Caco-2 (cell line): ENCODE results near the gene OR13J1. TPM values are rescaled to one million over a fixed set of nuclear protein-coding genes. Genes with fewer than 3 reads are reported as not detected.

Experiments used
- BruUV-seq: library from RNA; stranded (reverse); fragments of 400-500 nt; replicated peaks from 2 replicates; lab custom pipeline; 2021; lab: Mats Ljungman, UMichigan
- CTCF ChIA-PET: fragments of 300-600 bp; sonication (Branson Sonifier 250); formaldehyde crosslinking; loops from one replicate; lab custom pipeline; 2022; ENCODE audit warnings: antibody characterized with exemption; lab: Charles Lee
- POLR2A ChIA-PET: fragments of 300-600 bp; sonication (Branson Sonifier 250); formaldehyde crosslinking; loops from one replicate; lab custom pipeline; 2022; ENCODE audit warnings: antibody characterized with exemption; lab: Charles Lee
- DNase-seq, 2 experiments: peaks; one replicate each; pipeline versions ENCODE4 v3.0.0 to v3.0.0-alpha.2; 2020 to 2022
- H3K27me3 ChIP-seq: replicated peaks from 2 replicates; pipeline ENCODE4 v1.6.0; 2011; ENCODE audit warnings: low read length; ENCODE audit not compliant: control insufficient read depth, insufficient read depth
- H3K36me3 ChIP-seq: 2 replicates; pipeline ENCODE4 v1.5.1; 2011; ENCODE audit warnings: low read length; ENCODE audit not compliant: control insufficient read depth, insufficient read depth
- H3K4me1 ChIP-seq: fragments of 250-450 bp; sonication (Bioruptor Pico); 2 replicates; pipeline ENCODE4 v1.5.1; 2020; ENCODE audit warnings: mild to moderate bottlenecking
- H3K4me3 ChIP-seq: 2 replicates; pipeline ENCODE4 v1.5.1; 2011; ENCODE audit warnings: low read depth, mild to moderate bottlenecking, control low read depth, low read length
- H3K9me3 ChIP-seq: fragments of 250-450 bp; sonication (Bioruptor Pico); 2 replicates; pipeline ENCODE4 v1.5.1; 2020; ENCODE audit warnings: mild to moderate bottlenecking, moderate library complexity
- H3K27ac Mint-ChIP-seq: one replicate; pipeline ENCODE4 v1.8.0; 2022; ENCODE audit warnings: mixed read lengths; ENCODE audit not compliant: unreplicated experiment
- H3K27me3 Mint-ChIP-seq: one replicate; pipeline ENCODE4 v1.8.0; 2022; ENCODE audit warnings: mixed read lengths; ENCODE audit not compliant: insufficient read depth, unreplicated experiment
- H3K36me3 Mint-ChIP-seq: one replicate; pipeline ENCODE4 v1.8.0; 2022; ENCODE audit warnings: mild to moderate bottlenecking, mixed read lengths; ENCODE audit not compliant: insufficient read depth, unreplicated experiment
- H3K4me1 Mint-ChIP-seq: one replicate; pipeline ENCODE4 v1.8.0; 2022; ENCODE audit warnings: low read depth, mixed read lengths; ENCODE audit not compliant: unreplicated experiment
- H3K4me3 Mint-ChIP-seq: one replicate; pipeline ENCODE4 v1.8.0; 2022; ENCODE audit warnings: mild to moderate bottlenecking, moderate library complexity, mixed read lengths; ENCODE audit not compliant: unreplicated experiment
- H3K9me3 Mint-ChIP-seq: one replicate; pipeline ENCODE4 v1.8.0; 2022; ENCODE audit warnings: mixed read lengths; ENCODE audit not compliant: unreplicated experiment
- CTCF ChIP-seq, 2 experiments: fragments of 200-600 bp in 1 of 2; IDR thresholded peaks; 1 replicate in 1 of 2; 2 replicates in 1 of 2; pipeline versions ENCODE4 v1.5.1 to v1.8.0; 2011 to 2022; ENCODE audit warnings: antibody characterized with exemption in 1 of 2, control low read depth in 1 of 2, inconsistent platforms in 1 of 2, low read depth in 1 of 2, low read length in 1 of 2, mild to moderate bottlenecking in 1 of 2, moderate library complexity in 1 of 2; ENCODE audit not compliant: insufficient read depth in 1 of 2, severe bottlenecking in 1 of 2, unreplicated experiment in 1 of 2
- intact Hi-C: fragments of 100-400 bp; cut with micrococcal nuclease; formaldehyde crosslinking; loops from one replicate; pipeline ENCODE4 v1.10.0; 2022; ENCODE audit not compliant: unreplicated experiment
- total RNA-seq: library from RNA; stranded (reverse); gene quantifications from 2 replicates; pipeline ENCODE4 v1.2.3, GENCODE V29; 2022

OR13J1 gene
- total RNA-seq, 1 experiment from 2014 or later = not detected

GRCh38 chr9:35906923-35907699, 36.9 kb upstream of the OR13J1 start:
- no peaks in the 10 kb centered on the region for H3K9me3 ChIP-seq
- no peaks in the 10 kb centered on the region for H3K27me3 ChIP-seq
- H3K4me3 ChIP-seq = no peak overlapping the region
- Mint-ChIP-seq H3K36me3 (no peaks in the 10 kb centered on the region), H3K4me1 (peaks cover 10% of the 10 kb centered on the region), H3K4me3 (no peak overlapping the region), H3K27ac (peak overlapping the region; percentile 9), H3K9me3 (no peaks in the 10 kb centered on the region), H3K27me3 (no peaks in the 10 kb centered on the region)
- intact Hi-C loops = loop anchor here (2.0 kb wide), 1 partner anchor 38 kb away; no protein-coding TSS in a partner anchor
- H3K4me1 ChIP-seq = peaks cover 34% of the 10 kb centered on the region
- ChIA-PET CTCF (no interaction called here), POLR2A (no interaction called here)
- no peak for DNase-seq
- TF ChIP-seq CTCF (IDR thresholded peaks at IDR 0.05; ENCODE audit: insufficient read depth in 1 of 2, low read depth in 1 of 2, low read length in 1 of 2, severe bottlenecking in 1 of 2, unreplicated experiment in 1 of 2) = no peak
- BruUV-seq = no TSS peak
- H3K36me3 ChIP-seq = no peaks in the 10 kb centered on the region

- CTCF ChIA-PET = interaction anchor here (1.0 to 1.7 kb wide), 3 partner anchors 40 to 80 kb away, joined by 3 to 6 read pairs (median 4); no protein-coding TSS in a partner anchor
- Mint-ChIP-seq H3K4me1 (peaks cover 11% of the 10 kb centered on the region), H3K27me3 (no peaks in the 10 kb centered on the region), H3K27ac (peak within 1 kb of the TSS; percentile 59), H3K4me3 (no peak within 1 kb of the TSS), H3K36me3 (no peaks in the 10 kb centered on the region), H3K9me3 (no peaks in the 10 kb centered on the region)
- POLR2A ChIA-PET = no interaction called here
- H3K4me1 ChIP-seq = peaks cover 34% of the 10 kb centered on the region
- H3K36me3 ChIP-seq = no peaks in the 10 kb centered on the region
- H3K9me3 ChIP-seq = no peaks in the 10 kb centered on the region
- H3K4me3 ChIP-seq = no peak within 1 kb of the TSS
- no peak for TF ChIP-seq CTCF (IDR thresholded peaks at IDR 0.05; ENCODE audit: insufficient read depth in 1 of 2, low read depth in 1 of 2, low read length in 1 of 2, severe bottlenecking in 1 of 2, unreplicated experiment in 1 of 2)
- BruUV-seq = no TSS peak
- intact Hi-C loops = loop anchor here (2.0 kb wide), 1 partner anchor 39 kb away; no protein-coding TSS in a partner anchor
- DNase-seq = peak; percentile 24 to 76
- no peaks in the 10 kb centered on the region for H3K27me3 ChIP-seq
These were observed 35.9 kb upstream of the OR13J1 start, which contains the start of gene HRCT1 for GRCh38 chr9:35905912-35906679. Gene HRCT1, plus strand, starts transcription at chr9:35906202. Its CDS starts 86 bp downstream, at chr9:35906288.

GRCh38 chr9:35905051-35905781, 35.0 kb upstream of the OR13J1 start:
- peaks cover 34% of the 10 kb centered on the region for H3K4me1 ChIP-seq
- Mint-ChIP-seq H3K9me3 (no peaks in the 10 kb centered on the region), H3K27ac (no peak overlapping the region), H3K4me1 (peaks cover 11% of the 10 kb centered on the region), H3K27me3 (peaks cover 3% of the 10 kb centered on the region), H3K4me3 (no peak overlapping the region), H3K36me3 (no peaks in the 10 kb centered on the region)
- ChIA-PET POLR2A (no interaction called here), CTCF (interaction anchor here (1.0 to 1.7 kb wide), 3 partner anchors 41 to 79 kb away, joined by 3 to 6 read pairs (median 4); no protein-coding TSS in a partner anchor)
- DNase-seq = no peak
- intact Hi-C loops = no loop called here
- no peaks in the 10 kb centered on the region for H3K27me3 ChIP-seq
- H3K9me3 ChIP-seq = no peaks in the 10 kb centered on the region
- no peak for TF ChIP-seq CTCF (IDR thresholded peaks at IDR 0.05; ENCODE audit: insufficient read depth in 1 of 2, low read depth in 1 of 2, low read length in 1 of 2, severe bottlenecking in 1 of 2, unreplicated experiment in 1 of 2)
- no TSS peak for BruUV-seq
- no peak overlapping the region for H3K4me3 ChIP-seq
- no peaks in the 10 kb centered on the region for H3K36me3 ChIP-seq
